ENCODE measurements around the gene VSIG10L. TPM values are rescaled to one million over a fixed set of nuclear protein-coding genes. Genes with fewer than 3 reads are reported as not detected.

Gene VSIG10L
- total RNA-seq (ENCODE audit: low replicate concordance): 2.4 and 5.9 TPM in 2 replicates
- long read RNA-seq: 0 reads

DNA sequence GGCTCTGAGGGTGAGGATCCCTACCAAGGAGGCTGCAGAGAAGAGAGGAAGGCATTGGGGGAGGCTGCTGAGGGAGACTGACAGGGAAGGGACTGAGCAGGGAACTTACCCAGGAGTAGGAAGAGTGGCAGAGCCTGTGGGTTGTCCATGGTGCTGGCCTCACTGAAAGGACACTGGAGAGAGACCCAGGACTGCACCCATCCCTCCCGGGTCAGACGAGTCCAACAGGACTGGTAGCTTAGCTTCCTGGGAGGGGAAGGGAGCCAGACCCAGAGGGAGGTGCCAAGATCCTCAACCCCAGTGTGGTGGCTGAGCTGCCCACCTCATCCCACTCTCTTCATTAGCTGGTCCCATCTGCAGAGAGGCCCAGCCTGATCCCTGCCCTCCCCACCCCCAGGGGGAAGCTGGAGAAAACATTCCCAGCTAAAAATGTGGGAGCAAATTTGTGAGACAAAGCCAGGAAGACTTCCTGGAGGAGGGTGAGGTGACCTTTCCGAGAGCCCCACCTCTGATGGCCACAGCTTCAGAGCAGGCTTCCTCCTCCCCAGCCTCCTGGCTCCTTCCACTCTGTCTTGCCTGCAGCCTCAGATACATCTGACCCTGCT lies at the start of gene VSIG10L:
TSS of gene VSIG10L (minus strand) at position 164 of the 605 bp plus-strand sequence. CDS start at position 149, 15 bp downstream.
- peaks cover 3% of the 10 kb centered on the region for H3K36me3 Mint-ChIP-seq
- DNase-seq (ENCODE audit: extremely low spot score, unreplicated experiment): no peak
- peak within 1 kb of the TSS; percentile 62 for H3K27ac Mint-ChIP-seq
- H3K4me1 Mint-ChIP-seq (ENCODE audit: unreplicated experiment): peaks cover 24% of the 10 kb centered on the region
- no peaks in the 10 kb centered on the region for H3K9me3 Mint-ChIP-seq
- TF ChIP-seq, protein P1, sequence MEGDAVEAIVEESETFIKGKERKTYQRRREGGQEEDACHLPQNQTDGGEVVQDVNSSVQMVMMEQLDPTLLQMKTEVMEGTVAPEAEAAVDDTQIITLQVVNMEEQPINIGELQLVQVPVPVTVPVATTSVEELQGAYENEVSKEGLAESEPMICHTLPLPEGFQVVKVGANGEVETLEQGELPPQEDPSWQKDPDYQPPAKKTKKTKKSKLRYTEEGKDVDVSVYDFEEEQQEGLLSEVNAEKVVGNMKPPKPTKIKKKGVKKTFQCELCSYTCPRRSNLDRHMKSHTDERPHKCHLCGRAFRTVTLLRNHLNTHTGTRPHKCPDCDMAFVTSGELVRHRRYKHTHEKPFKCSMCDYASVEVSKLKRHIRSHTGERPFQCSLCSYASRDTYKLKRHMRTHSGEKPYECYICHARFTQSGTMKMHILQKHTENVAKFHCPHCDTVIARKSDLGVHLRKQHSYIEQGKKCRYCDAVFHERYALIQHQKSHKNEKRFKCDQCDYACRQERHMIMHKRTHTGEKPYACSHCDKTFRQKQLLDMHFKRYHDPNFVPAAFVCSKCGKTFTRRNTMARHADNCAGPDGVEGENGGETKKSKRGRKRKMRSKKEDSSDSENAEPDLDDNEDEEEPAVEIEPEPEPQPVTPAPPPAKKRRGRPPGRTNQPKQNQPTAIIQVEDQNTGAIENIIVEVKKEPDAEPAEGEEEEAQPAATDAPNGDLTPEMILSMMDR (conservative IDR thresholded peaks at IDR 0.05): no peak
- peak within 1 kb of the TSS; percentile 79 for H3K4me3 Mint-ChIP-seq
- peaks cover 12% of the 10 kb centered on the region for H3K27me3 Mint-ChIP-seq

DNA sequence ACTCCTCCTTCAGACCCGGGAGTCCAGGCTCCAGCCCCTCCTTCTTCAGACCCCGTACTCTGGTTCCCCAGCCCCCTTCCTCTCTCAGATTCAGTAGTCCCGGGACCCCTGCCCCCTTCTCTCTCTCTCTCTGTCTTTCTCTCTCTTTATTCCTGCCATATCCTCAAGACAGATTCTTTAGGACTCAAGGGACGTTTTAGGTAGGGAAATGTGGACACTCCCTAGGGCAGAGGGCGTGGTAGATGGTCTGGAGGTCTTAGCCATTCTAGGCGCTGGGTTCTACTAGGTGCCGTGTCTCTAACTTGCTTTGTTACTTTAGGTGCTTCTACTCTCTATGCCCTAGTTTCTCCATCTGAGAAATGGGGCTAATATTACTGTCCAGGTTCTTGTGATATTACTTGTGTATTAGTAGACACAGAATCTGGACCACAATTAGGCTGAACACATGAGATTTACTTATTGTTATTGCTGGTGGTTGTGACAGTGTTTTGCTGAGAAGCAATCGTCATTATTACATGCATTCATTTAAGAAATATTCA lies 49.2 kb upstream of the VSIG10L start:
- no peak for DNase-seq (ENCODE audit: extremely low spot score, unreplicated experiment)
- no peak overlapping the region for H3K27ac Mint-ChIP-seq
- H3K27me3 Mint-ChIP-seq: no peaks in the 10 kb centered on the region
- peak overlapping the region; percentile 58 for H3K4me3 Mint-ChIP-seq
- no peaks in the 10 kb centered on the region for H3K36me3 Mint-ChIP-seq
- peaks cover 19% of the 10 kb centered on the region for H3K4me1 Mint-ChIP-seq (ENCODE audit: unreplicated experiment)
- peaks cover 5% of the 10 kb centered on the region for H3K9me3 Mint-ChIP-seq
- TF ChIP-seq, protein P1 (conservative IDR thresholded peaks at IDR 0.05): no peak

DNA sequence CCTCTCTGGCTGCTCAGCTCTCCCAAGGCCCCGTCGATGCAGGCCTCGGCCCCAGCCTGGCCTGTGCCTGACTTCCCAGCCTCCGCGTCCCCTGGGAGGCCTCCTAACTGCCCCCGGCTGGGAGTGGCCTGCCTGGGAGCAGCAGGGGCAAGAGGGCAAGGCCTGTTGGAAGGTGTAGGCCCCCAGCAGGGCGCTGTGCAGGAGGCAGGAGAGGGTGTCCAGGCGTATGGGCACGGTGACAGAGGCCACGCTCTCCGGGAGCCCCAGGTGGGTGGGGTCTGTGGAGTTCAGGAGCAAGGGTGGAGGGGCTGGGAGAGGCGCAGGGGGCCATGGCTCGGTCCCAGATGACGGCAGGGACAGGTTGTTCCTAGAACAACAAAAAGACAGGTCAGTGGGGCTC lies 47.2 kb upstream of the VSIG10L start:
- Mint-ChIP-seq H3K27ac (no peak overlapping the region), H3K4me1 (ENCODE audit: unreplicated experiment) (peaks cover 14% of the 10 kb centered on the region), H3K9me3 (peaks cover 3% of the 10 kb centered on the region), H3K27me3 (no peaks in the 10 kb centered on the region), H3K4me3 (no peak overlapping the region), H3K36me3 (no peaks in the 10 kb centered on the region)
- TF ChIP-seq, protein P1 (conservative IDR thresholded peaks at IDR 0.05): no peak
- DNase-seq (ENCODE audit: extremely low spot score, unreplicated experiment): no peak

DNA sequence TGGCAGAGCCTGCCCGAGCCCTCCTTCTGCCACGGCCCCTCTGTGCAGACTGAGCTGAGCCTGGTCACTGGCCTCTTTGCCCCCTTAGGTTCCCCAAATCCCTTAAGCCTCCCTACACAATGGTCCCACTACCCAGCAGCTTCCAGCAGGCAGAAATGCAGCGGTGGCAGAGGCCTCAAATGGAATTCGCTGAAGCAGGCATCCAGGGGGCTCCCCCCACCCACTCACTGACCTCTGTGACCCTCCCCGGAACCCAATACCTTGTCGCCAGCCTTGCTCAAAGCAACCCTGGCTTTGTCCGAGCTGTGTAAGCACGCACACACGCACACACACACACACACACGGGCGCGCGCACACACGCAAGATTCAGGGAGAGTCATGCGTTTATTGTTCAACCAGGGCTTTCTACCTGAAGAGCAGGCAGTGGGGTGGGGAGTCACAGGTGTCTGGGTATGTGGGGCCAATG lies 46.0 kb upstream of the VSIG10L start, which contains the start of gene LIM2:
TSS of gene LIM2 (minus strand) at position 51 of the 466 bp plus-strand sequence. CDS start 531 bp downstream, outside the sequence.
- Mint-ChIP-seq H3K27ac (peak within 1 kb of the TSS; percentile 36), H3K9me3 (no peaks in the 10 kb centered on the region), H3K36me3 (no peaks in the 10 kb centered on the region), H3K27me3 (no peaks in the 10 kb centered on the region), H3K4me1 (ENCODE audit: unreplicated experiment) (peaks cover 10% of the 10 kb centered on the region), H3K4me3 (peak within 1 kb of the TSS; percentile 49)
- TF ChIP-seq, protein P1 (conservative IDR thresholded peaks at IDR 0.05): no peak
- no peak for DNase-seq (ENCODE audit: extremely low spot score, unreplicated experiment)

DNA sequence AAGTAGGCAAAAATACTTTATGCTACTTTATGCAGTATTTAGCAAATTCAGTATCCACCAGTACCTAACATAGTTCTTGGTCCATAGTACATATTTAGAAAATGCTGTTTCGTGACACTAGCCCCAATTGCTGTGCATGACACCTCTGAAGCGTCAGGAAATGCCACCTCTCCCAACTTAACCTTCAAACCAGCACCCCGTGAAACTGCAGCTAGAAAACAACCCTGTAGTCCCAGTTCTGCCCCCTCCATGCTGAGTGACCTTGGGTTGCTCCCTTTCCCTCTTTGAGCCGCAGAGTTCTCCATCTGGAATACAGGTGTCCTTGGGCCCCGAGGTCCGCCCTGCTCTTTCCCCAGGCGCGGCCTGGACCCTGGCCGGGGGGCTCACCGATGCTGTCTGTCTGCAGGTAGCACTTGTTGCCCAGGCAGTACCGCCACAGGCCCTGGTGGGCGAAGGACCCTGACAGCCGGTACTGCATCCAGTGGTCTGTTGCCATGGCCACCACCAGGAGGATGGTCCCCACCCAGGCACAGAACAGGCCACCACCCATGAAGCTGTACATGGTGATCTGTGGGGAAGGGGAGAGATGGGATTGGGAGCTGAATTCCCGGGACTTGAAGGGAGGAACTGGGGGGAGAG lies 45.1 kb upstream of the VSIG10L start:
- H3K36me3 Mint-ChIP-seq: no peaks in the 10 kb centered on the region

More for the DNA sequence above, 45.1 kb upstream of the VSIG10L start:
- no peak for DNase-seq (ENCODE audit: extremely low spot score, unreplicated experiment)
- TF ChIP-seq, protein P1 (conservative IDR thresholded peaks at IDR 0.05): no peak
- Mint-ChIP-seq H3K27me3 (no peaks in the 10 kb centered on the region), H3K4me1 (ENCODE audit: unreplicated experiment) (peaks cover 10% of the 10 kb centered on the region), H3K4me3 (no peak overlapping the region), H3K27ac (no peak overlapping the region), H3K9me3 (no peaks in the 10 kb centered on the region)

All from type B pancreatic cell (in vitro differentiated cells).